Upper lobe of left lung (tissue), 6 donors: ENCODE results near the gene ROR2. TPM values are rescaled to one million over a fixed set of nuclear protein-coding genes. Genes with fewer than 3 reads are reported as not detected.

ENCODE experiments used
- ATAC-seq, 2 donors: fragments of 200-7000 bp; cut with Tn5 transposase; one replicate each; pipeline ENCODE4 v1.9.1; 2022; ENCODE audit warnings: mild to moderate bottlenecking in 2 of 2, moderate library complexity in 2 of 2; ENCODE audit not compliant: low FRiP score in 2 of 2
- DNase-seq, 2 donors: peaks; one replicate each; pipeline ENCODE4 v3.0.0-alpha.2; 2019 to 2020
- H3K27ac ChIP-seq, 4 donors: fragments of 200-600 bp; sonication (generic); one replicate each; pipeline ENCODE4 v1.5.1; 2016 to 2019
- H3K27me3 ChIP-seq, 4 donors: fragments of 200-600 bp; sonication (generic); one replicate each; pipeline ENCODE4 v1.5.1; 2017 to 2019
- H3K36me3 ChIP-seq, 4 donors: fragments of 200-600 bp; sonication (generic); one replicate each; pipeline ENCODE4 v1.5.1; 2016 to 2019
- H3K4me1 ChIP-seq, 4 donors: fragments of 200-600 bp; sonication (generic); one replicate each; pipeline ENCODE4 v1.5.1; 2018 to 2019
- H3K4me3 ChIP-seq, 4 donors: fragments of 200-600 bp; sonication (generic); one replicate each; pipeline ENCODE4 v1.5.1; 2017 to 2019; ENCODE audit warnings: mild to moderate bottlenecking in 2 of 4, moderate library complexity in 1 of 4
- H3K9me3 ChIP-seq, 4 donors: fragments of 200-600 bp; sonication (generic); one replicate each; pipeline ENCODE4 v1.5.1; 2018 to 2019
- CTCF ChIP-seq, 6 experiments: fragments of 450-650 bp in 4 of 6; fragments of 200-600 bp in 2 of 6; sonication (generic) in 2 of 6; IDR thresholded peaks; one replicate each; pipeline ENCODE4 v1.5.1; 2016 to 2019; ENCODE audit warnings: antibody characterized with exemption in 6 of 6
- EP300 ChIP-seq, 4 donors: sonication (generic); formaldehyde crosslinking; IDR thresholded peaks; one replicate each; pipeline ENCODE4 v1.5.1; 2017; ENCODE audit warnings: antibody characterized with exemption in 4 of 4, control low read depth in 2 of 4
- POLR2A ChIP-seq, 4 donors: fragments of 450-650 bp; IDR thresholded peaks; one replicate each; pipeline ENCODE4 v1.5.1; 2016 to 2017; ENCODE audit warnings: antibody characterized with exemption in 4 of 4, mild to moderate bottlenecking in 2 of 4
- POLR2AphosphoS5 ChIP-seq, 2 donors: sonication (generic); formaldehyde crosslinking; IDR thresholded peaks; one replicate each; pipeline ENCODE4 v1.5.1; 2017; ENCODE audit warnings: antibody characterized with exemption in 2 of 2
- WGBS, 2 donors: methylation state at CpG; one replicate each; pipeline ENCODE4 v1.1.5; 2017 to 2018; 5-methylcytosine and 5-hydroxymethylcytosine counted together
- total RNA-seq, 6 donors: library from RNA; depleted of rRNA in 4 of 6; stranded (reverse); fragments of >200 nt in 4 of 6; gene quantifications; one replicate each; pipeline versions ENCODE4 v1.1.0 to v1.2.1, GENCODE V29; 2016 to 2021
- donor health status: DM: no; HTN: no; CAD: no; lungs with moderate emphysema.
- donor health status: DM: no; HTN: yes; CAD: no; lungs with severe emphysema.

Gene ROR2
- total RNA-seq, 6 donors from 2014 or later, result 2.7 to 8.1 (median 3.4) TPM

DNA sequence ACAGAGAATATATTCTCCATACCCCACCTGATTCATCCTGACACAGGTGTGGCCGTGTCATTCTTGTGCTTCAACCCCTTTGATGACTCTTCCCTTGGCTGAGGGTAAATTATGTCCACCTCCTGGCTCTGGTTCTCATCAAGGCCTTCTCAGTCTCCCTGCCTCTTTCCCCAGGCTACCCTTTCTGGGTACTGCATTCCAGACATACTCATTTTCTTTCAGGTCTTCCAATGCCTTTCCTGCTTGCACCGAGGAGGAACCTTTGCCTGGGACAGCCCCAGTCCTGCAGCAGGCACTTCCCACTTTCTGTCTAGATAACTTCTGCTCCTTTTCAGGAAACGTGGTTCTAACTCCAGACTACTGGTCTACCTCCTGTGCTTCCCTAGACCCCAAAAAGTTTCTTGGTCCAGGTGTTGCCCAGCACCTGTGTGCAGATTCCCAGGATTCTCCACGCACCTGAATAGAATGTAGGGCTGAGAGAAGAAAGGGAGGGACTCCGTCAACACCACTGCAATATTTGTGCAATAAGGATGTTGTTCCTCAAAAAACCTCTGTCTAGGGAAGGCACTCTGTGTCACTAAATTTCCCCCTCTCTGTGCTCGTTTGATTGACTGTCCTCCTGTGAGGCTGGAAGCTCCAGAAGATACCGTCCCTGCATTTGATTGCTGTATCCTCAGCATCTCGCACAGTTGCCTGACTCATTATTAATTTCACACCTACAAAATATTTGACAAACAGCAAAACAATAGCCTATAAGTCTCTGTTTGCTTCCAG lies 271.0 kb downstream of the ROR2 start:
- Histone ChIP-seq H3K36me3 (no peaks in the 10 kb centered on the region), H3K4me3 (no peak overlapping the region), H3K4me1 (peaks cover 4 to 6% (median 5%) of the 10 kb centered on the region in 4 donors), H3K27ac (no peak overlapping the region), H3K9me3 (no peaks in the 10 kb centered on the region), H3K27me3 (no peaks in the 10 kb centered on the region)
- 72 to 75% methylated on average over 8 of the region's 8 CpGs for WGBS, 2 donors
- no peak for DNase-seq
- no peak for TF ChIP-seq POLR2AphosphoS5 (IDR thresholded peaks at IDR 0.05)
- no peak for TF ChIP-seq CTCF (IDR thresholded peaks at IDR 0.05)
- no peak for TF ChIP-seq EP300 (IDR thresholded peaks at IDR 0.05)
- TF ChIP-seq POLR2A (IDR thresholded peaks at IDR 0.05), result no peak
- ATAC-seq, result peak in 1 of 2 donors; percentile 49

GRCh38 chr9:91677822-91678436 lies 272.1 kb downstream of the ROR2 start:
- 54 to 61% methylated on average over 5 of the region's 5 CpGs for WGBS, 2 donors
- H3K36me3 ChIP-seq, result no peaks in the 10 kb centered on the region
- ATAC-seq, result no peak
- H3K27me3 ChIP-seq, result no peaks in the 10 kb centered on the region
- no peak overlapping the region for H3K27ac ChIP-seq
- TF ChIP-seq EP300 (IDR thresholded peaks at IDR 0.05), result no peak
- no peak for TF ChIP-seq POLR2A (IDR thresholded peaks at IDR 0.05)
- no peak for TF ChIP-seq CTCF (IDR thresholded peaks at IDR 0.05)
- no peaks in the 10 kb centered on the region for H3K9me3 ChIP-seq
- no peak overlapping the region for H3K4me3 ChIP-seq
- DNase-seq, result no peak
- H3K4me1 ChIP-seq, result peaks cover 4 to 6% (median 5%) of the 10 kb centered on the region in 4 donors

DNA sequence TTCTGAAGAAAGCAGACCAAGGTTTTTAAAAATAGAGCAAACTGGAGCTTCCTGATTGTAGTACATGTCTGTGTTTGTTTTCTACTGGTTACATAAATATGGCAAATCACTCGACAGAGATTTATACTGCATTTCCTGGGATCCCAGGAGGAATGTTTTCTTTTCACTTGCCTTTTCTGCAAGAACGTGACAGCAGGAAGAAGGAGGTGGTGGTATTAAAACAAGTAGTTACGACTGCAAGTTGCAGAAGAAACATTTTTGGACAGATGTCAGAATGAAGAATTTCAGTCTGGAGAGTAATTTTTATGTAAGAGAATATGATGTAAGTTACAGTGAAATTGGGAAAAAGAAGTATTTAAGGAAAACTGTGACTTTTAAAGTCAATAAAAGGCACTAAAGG lies 272.7 kb downstream of the ROR2 start:
- no peak for DNase-seq
- Histone ChIP-seq H3K36me3 (no peaks in the 10 kb centered on the region), H3K9me3 (no peaks in the 10 kb centered on the region), H3K27me3 (no peaks in the 10 kb centered on the region), H3K27ac (no peak overlapping the region), H3K4me3 (no peak overlapping the region), H3K4me1 (peaks cover 4 to 6% (median 5%) of the 10 kb centered on the region in 4 donors)
- ATAC-seq, result no peak
- 32 to 34% methylated on average over 3 of the region's 3 CpGs for WGBS, 2 donors
- no peak for TF ChIP-seq EP300 (IDR thresholded peaks at IDR 0.05)
- TF ChIP-seq POLR2AphosphoS5 (IDR thresholded peaks at IDR 0.05), result no peak
- TF ChIP-seq POLR2A (IDR thresholded peaks at IDR 0.05), result no peak
- TF ChIP-seq CTCF (IDR thresholded peaks at IDR 0.05), result no peak

- H3K9me3 ChIP-seq, result no peaks in the 10 kb centered on the region
- H3K36me3 ChIP-seq, result no peaks in the 10 kb centered on the region
- WGBS, 2 donors, result 67 to 82% methylated on average over 1 of the region's 1 CpG
- no peaks in the 10 kb centered on the region for H3K4me1 ChIP-seq
- no peak for ATAC-seq
- H3K4me3 ChIP-seq, result no peak overlapping the region
- H3K27me3 ChIP-seq, result no peaks in the 10 kb centered on the region
- no peak overlapping the region for H3K27ac ChIP-seq
- DNase-seq, result no peak
- TF ChIP-seq CTCF (IDR thresholded peaks at IDR 0.05) (no peak), EP300 (IDR thresholded peaks at IDR 0.05) (no peak), POLR2AphosphoS5 (IDR thresholded peaks at IDR 0.05) (no peak), POLR2A (IDR thresholded peaks at IDR 0.05) (no peak)
These were observed 274.0 kb downstream of the ROR2 start for GRCh38 chr9:91676046-91676445.
